HG03175 (cell line): ENCODE data around the gene ABCA6.
"Not testable (repeated sequence)": the region's sequence is repeated elsewhere in the genome, so short reads cannot be mapped to it uniquely, and the experiment has no call there.

ENCODE experiments used
- ATAC-seq: cut with Tn5 transposase; IDR thresholded peaks from one replicate; pipeline ENCODE4 v1.9.1; 2021; ENCODE audit warnings: mild to moderate bottlenecking, moderate library complexity; ENCODE audit not compliant: unreplicated experiment

Gene ABCA6

DNA sequence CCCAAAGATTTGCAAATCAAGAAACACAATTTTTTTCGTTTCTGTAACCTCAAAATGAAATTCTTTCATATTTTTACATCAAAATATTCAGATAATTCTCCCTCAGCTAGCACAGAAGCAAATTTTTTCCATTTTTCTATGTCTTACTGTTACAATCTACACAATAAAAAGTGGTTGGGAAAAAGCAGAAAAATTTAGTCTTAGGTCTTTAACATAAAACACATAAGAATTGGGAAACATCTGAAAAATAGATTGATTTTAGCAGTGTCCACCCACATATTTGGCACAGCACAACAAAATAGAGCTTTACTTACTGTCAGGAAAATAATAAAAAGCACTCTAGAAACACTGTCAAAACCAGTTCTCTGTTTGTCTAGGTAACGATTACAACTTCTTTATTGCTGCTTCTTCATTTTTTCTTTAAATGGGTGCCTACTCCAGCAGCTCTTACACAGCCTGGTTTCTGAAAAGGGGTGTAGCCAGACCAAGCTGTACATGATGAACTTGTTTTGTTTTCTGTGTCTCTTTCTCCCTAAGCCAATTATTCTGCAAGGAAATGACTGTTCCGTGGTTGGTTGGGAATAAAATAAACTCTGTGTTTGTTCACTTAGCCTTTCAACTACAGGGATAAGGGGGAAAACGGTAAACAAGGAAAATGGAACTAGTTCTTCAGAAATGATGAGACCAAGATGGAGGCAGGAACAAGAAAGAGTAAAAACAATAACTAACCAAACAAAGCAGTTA lies at the start of gene ABCA6:
TSS of gene ABCA6 (minus strand) at position 465 of the 744 bp plus-strand sequence. CDS start 1,192 bp downstream, outside the sequence.
- no peak for ATAC-seq

DNA sequence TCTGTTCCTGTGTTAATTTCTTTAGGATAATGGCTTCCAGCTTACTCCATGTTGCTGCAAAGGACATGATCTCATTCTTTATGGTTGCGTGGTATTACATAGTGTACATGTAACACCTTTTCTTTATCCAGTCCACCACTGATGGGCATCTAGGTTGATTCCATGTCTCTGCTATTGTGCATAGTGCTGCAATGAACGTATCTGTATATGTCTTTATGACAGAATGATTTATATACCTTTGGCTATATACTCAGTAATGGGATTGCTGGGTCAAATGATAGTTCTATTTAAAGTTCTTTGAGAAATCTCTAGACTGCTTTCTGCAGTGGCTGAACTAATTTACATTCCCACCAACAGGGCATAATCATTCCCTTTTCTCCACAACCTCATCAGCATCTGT lies 47.1 kb upstream of the ABCA6 start:
- ATAC-seq, result no peak

- ATAC-seq, result no peak
These were observed 46.4 kb upstream of the ABCA6 start for GRCh38 chr17:69188064-69188463.

- ATAC-seq, result no peak
These were observed 45.6 kb upstream of the ABCA6 start for GRCh38 chr17:69187294-69187693.

DNA sequence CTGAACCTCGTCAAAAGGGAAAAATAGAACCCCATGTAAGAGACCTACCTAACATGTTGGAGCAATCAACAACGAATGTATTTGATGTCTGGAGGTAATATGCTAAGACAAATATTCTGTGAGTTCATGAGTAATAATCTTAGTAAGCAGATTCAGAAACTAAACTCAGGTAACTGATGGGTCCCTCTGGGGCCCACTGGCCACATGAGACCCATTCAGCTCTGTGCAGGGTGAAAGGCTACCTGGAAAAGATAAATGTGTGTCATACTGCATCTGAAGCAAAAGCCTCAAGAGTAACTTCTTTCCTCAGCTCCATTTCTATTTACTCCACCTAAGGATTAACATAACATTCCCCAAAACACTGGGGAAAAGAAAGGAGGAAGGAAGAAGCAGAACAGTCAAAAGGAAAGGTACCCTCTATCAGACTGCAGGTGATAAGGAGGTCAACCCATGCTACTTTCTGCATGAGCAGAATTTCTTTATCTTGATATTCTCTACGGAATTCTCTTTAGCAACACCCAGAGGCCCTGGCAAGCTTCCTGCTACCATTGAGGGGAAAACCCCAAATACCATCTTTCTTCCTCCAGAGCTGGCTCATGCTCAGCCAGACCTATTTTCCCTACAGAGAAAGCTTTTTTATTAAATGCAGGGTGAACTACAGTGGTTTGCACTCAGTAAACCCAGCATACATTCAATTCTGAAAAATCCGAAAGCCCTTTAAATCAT lies 37.7 kb upstream of the ABCA6 start:
- ATAC-seq, result no peak

DNA sequence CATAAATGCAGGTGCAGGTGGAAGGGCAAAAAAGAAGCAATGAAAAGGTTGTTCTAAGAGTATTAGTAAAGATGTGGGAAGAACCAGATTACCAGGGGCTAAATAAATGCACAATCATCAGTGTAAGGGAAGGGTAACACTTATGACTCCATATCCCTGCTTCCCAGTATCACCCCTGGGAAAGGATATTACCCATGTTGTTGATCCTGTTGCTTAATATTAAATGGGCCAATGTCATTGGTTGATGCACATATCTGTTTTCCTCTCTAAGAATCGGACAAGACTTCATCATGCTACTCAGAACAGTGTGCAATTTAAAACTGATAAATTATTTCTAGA lies 34.7 kb upstream of the ABCA6 start:
- ATAC-seq, result no peak

GRCh38 chr17:69175625-69176456 lies 34.1 kb upstream of the ABCA6 start:
- no peak for ATAC-seq

DNA sequence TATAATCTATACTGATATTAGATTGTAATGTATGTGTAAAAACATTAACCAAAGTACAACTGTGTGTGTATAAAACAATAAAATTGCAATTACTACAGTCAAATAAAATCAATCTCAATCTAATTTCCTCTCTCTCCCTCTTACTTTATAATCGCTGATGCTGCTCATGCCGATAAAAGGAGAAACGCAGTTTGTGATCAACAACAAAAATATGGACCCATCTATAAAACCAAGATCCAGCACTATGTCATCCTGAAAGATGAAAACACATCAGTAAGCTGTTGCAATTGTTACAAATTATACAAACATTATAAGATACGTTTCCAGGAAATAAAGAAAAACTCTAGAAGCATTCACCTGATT lies 33.5 kb upstream of the ABCA6 start:
- no peak for ATAC-seq

GRCh38 chr17:69173118-69173517 lies 31.4 kb upstream of the ABCA6 start:
- no peak for ATAC-seq

DNA sequence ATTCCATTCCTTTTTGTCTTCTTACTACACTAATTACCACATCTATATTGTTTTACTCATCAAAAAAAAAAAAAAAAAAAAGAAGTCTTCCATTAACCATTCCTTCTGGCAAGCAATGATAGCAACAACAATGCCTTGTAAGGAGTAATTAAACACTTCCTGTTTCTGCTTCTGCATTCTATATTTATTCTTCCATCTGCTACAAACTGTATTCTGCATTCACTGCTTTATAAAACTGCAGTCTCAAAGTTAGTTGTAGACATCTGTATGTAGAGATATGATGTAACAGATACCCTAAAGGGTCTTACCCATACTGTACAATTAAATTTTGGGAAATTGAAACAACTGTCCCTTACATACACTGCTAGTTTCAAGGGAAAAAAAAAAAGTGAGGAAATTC lies 28.7 kb upstream of the ABCA6 start:
- ATAC-seq, result no peak

GRCh38 chr17:69168642-69169041 lies 26.9 kb upstream of the ABCA6 start:
- not testable (repeated sequence) for ATAC-seq

GRCh38 chr17:69166957-69167356 lies 25.3 kb upstream of the ABCA6 start:
- ATAC-seq, result no peak

- no peak for ATAC-seq
These were observed 22.5 kb upstream of the ABCA6 start for GRCh38 chr17:69164206-69164605.

DNA sequence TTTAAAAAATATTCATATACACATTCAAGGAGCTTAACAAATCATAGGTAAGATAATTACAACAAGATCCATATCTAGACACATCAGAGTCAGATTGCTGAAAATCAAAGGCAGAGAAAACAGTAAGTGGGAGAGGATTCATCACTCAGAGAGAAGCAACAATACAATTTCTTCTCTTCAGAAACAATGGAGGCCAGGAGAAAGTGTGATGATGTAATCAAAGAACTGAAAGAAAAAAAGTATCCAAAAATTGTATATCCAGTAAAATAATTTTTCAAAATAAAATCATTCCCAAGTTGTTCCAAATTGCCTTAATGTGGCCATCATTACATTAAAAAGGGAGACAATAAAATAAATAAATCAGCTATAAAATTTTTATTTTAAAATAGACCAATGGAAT lies 17.7 kb upstream of the ABCA6 start:
- ATAC-seq, result no peak

- no peak for ATAC-seq
These were observed 12.6 kb upstream of the ABCA6 start for GRCh38 chr17:69154267-69154666.

GRCh38 chr17:69150333-69150732 lies 8.6 kb upstream of the ABCA6 start:
- ATAC-seq, result no peak

GRCh38 chr17:69147460-69147859 lies 5.8 kb upstream of the ABCA6 start:
- no peak for ATAC-seq

DNA sequence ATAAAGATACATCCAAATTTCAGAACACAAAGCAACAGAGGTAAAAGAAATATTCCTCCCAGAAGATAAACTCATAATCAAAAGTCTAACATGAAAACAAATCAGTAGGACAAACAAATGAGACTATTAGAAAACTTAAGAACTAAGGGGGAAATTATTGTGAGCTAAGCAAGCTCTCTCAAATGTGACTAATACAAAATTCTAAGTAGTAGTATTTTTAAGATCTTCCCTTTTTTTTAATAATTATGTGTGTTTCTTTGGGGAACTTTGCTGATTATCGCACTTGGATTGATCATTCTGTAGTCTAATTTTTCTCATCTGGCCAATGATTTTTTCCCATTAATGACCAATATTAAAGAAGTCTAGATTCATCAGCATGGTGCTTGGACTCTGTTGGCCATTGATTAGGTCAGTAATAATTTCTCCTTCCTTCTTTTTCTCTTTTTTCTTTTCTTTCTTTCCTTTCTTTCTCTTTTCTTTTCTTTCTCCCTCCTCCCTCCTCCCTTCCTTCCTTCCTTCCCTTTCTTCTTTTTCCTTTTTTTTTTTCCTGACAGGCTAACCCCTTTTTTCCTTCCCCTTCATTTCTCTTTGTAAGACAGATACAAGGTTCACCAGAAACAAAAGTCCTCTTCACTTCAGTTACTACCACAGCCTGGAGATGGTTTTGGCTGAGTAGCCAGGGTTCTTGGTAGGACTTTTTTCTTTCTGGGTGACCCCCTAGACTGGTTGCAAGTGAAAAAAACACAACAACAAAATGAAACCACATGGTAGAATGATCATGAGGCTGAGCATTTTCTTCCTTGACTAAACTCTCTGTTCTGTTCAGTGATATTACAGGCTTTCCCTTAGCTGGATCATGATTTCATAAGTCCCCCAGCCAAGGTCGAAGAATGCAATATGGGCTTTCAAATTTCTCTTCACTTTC lies 2.9 kb upstream of the ABCA6 start:
- no peak for ATAC-seq

GRCh38 chr17:69143683-69144231 lies 2.1 kb upstream of the ABCA6 start:
- ATAC-seq, result no peak

GRCh38 chr17:69143151-69143550 lies 1.5 kb upstream of the ABCA6 start:
- no peak for ATAC-seq
